ENCODE measurements around the gene PDE6C. TPM values are rescaled to one million over a fixed set of nuclear protein-coding genes. Genes with fewer than 3 reads are reported as not detected.

The PDE6C gene
- total RNA-seq, 1 experiment from 2014 or later: not detected

DNA sequence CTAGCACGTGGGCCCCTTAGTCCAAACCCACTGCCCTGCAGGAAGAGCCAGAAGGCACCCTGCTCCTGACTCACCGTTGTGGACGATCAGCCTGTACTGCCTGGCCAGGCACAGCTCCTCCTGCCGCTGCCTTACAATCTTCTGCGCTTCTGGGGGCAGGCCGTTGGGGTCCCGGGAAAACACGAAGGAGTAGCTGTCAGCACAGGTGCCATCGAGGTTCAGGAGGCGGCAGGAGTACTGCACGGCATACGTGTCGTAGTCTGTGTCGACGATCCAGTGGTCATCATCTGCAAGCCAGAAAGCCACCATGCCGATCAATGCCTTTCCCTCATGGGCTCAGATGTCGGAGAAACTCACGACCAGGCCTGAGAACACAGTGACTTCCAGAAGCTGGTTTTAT is 18.6 kb upstream of the PDE6C start:
- no peak for DNase-seq (ENCODE audit: low spot score)

DNA sequence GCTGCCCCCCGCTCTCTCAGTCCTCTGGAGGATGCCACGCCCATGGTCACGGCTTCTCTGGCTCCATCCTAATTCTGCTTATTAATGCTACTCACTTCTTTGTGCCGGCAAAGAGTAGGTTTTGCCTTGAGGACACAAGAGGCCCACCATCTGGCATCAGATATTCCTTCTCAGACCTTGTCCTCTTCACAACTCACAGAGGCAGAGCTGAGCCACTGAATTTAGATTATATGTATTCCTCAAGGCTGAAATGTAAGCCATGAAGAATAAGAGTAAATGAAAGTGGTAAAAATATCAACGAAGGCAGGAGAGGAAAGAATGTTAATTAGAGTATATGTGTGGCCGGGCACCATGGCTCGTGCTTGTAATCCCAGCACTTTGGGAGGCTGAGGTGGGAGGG is 17.8 kb upstream of the PDE6C start:
- DNase-seq (ENCODE audit: low spot score): no peak

DNA sequence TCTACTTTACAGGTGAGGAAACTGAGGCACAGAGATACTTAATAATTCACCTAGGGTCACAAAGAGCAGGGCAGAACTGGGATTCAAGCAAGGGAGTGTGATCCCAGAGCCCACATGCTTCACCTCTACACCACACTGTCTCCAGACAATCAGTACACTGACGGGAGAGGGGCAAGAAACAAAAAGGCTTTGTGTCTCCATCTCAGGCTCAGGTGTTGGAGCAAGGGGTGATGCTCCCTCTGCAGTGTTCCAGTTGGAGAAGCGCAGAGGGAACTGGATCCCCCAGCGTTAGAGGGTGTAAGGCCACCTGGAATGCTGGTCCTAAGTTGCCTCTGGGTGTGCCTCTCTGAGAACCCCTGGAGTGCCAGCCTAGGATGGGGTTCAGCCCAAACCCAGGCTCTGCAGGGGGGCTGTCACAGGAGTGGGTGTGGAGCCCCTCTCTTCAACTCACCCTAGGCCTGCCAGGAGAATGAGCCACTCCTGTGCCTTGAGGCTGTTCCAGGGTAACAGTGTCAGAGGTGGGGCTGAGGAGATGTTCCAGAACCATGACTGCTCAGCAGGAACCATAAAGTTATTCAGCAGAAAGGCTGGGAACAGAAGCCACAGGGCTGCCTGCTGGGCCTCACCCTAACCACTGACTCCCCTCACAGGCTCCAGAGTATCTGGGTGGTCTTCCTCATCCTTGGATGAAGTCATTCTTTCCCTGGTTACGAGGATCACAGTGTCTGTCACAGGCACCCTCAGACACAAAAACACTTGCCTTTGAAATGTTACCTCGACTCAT is 16.8 kb upstream of the PDE6C start:
- DNase-seq (ENCODE audit: low spot score): no peak

DNA sequence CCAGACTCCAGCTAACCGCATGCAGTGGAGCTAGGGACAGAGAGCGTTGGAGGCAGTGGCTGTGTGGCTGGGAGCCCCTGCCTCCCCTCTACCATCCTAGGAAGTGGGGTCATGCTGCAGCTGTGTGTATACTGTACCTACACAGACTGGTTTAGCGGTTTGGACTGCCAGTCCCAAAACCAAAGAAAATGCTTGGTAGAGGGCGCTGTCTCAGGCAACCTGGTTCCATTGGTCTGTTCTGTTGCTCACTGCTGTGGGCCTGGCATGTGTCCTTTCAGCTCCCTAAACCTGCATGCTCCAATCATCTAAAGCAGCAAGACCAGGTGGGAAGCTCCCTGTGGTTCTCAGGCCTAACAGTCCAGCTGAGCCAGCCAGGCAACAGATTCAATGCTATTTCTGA is 15.8 kb upstream of the PDE6C start:
- no peak for DNase-seq (ENCODE audit: low spot score)

DNA sequence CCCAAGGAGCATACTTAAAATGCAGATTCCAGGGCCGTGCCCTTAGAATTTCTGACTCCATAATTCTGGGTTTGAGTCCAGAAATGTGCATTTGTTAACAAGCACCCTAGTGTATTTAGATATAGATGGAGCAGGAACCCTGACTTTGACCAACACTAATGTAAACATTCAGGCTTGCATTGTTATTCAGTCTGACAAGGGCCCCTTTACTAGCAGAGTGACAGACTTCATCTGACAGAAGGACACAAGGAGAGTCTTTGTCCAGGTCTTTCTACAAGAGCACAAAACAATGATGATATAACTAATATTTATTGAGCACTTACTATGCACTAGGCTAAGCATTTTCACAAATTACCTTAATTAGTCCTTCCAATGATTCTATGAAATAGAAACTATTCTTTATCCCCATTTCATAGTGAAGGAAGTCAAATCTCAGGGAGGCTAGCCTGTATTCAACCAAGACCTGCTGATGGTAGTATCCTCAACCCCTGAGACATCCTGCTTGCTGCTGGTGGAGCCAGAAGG is 15.2 kb upstream of the PDE6C start:
- no peak for DNase-seq (ENCODE audit: low spot score)

DNA sequence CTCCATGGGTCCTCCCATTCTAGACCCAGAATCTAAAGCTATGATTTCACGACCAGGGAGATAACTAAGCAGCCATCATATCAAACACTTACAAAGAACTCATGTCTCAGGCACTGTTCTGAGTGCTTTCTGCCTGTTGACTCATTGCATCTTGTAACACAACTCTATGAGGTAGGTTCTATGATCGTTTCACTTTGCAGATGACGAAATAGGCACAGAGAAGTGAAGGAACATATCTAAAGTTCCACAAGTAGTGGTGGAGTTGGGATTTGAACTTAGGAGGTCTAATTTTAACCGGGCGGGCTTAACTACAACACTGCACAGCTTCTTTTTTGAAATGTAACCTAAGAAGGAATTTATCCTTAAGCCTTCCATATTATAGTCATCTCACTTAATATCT is 14.2 kb upstream of the PDE6C start:
- no peak for DNase-seq (ENCODE audit: low spot score)

DNA sequence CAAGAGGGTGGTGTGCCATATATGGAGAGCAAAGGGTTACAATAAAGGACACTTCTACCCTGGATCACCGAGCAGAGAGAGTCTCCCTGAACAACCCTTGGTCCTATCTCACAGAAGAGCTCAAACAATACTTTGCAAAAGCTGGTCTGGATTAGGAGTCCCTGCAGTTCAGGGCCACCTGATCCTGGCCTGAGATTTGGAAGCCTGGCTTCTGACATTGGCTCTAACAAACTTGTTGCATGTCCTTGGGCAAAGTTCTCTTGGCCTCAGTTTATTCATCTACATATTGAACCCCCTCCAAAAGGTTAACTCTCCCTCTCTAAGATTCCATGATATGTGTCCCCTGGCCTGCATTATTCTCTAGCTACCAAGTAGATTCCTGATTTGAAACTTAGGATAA is 13.0 kb upstream of the PDE6C start:
- DNase-seq (ENCODE audit: low spot score): no peak

DNA sequence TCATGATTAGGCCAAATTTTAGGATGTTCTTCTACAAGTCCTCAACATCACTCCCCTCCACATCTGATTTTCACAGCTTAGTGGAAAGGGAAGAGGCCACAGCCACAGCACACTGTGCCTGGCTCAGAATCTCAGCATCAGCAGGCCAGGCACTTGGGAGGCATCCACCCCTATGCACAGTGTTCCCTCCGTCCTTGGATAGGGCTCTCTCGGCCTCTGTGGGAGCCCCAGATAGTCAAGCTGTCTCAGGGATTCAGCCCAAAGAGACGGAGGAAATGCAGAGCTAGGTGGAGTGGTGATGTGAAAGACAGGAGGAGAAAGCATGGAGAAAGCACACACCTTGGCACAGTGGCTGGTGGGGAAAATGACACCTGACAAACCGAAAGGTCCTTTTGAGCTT is 12.6 kb upstream of the PDE6C start:
- DNase-seq (ENCODE audit: low spot score): no peak

DNA sequence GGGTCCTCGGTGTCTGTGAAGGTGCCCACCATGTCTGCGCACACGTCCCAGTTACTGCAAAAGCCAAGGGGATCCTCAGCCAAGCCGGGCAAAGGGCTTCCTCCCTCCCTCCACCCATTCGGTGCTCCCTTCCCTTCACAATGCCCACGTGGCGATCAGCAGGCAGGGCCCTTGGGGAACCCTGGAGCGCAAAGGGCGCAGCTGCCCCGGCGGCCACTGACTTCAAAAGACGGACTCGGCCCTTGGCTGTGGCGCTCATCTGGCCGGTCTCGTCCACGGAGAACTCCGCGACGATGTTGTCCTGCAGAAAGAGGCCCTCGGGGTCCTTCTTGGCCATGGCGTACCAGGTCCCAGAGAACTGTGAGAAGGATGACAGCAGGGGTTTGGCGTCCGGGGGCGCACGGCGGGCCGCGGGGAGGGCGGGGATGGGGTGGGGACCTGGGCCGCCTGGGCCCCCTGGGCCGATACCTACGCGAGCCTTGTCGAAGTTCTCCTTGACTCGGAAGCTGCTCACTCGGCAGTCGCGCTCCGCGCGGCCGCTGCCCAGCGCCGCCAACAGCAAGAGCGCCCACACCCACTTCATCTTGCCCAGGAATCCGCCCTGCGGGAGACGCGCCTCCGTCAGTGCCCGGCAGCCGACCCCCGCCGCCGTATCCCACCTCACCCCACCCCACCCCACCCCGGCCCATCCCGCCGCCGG is 11.7 kb upstream of the PDE6C start:
- DNase-seq (ENCODE audit: low spot score): no peak

DNA sequence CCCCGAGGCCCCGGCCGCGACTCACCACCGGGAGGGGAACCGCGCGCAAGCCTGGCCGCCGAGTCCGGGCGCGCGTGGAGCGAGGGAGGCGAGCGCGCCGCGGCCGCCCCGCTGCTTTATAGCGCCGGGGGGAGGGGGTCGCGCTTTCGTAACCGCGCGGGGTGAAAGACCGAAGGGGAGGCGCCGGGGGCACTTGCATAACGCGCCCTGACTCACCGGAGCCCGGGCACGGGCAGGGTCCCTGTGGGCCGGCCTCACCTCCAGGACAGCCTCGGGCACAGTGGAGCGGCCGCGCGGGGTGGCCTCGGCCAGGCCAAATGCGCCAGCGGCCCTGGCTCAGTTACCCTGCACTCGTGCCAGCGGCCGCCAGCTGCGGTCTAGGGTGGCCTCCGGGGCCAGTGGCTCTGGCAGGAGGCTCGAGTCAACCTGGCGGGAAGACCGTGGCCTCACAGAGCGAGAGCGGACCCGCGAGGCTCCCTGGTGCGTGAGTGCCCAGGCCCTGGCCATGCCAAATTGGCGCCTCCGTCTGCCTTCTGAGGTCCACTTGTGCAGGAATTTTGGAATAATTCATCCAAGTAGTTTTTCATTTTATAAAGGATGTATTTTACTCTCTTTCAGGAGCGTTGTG is 11.1 kb upstream of the PDE6C start, which contains the start of gene RBP4:
RBP4 (minus strand) TSS at position 90 of the 628 bp plus-strand sequence. CDS start 207 bp downstream, outside the sequence.
- DNase-seq (ENCODE audit: low spot score): no peak

DNA sequence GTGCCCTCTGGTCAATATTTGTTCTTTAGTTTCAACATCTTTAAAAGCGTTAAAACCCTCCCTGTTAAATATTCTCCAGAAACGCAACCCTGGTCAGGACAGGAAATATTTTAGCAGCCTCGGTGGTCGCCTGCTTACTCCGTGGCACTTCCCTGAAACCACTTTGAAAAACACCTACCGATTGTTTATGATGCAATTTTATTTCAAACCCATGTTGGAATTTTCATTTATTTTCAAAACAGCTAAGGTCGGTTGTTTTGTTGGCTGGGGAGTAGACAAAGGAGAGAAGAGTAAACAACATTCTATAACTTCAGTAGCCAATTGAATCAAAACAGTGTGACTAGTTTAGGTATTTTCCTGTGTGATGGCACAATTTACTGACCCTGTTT is 10.6 kb upstream of the PDE6C start:
- no peak for DNase-seq (ENCODE audit: low spot score)

DNA sequence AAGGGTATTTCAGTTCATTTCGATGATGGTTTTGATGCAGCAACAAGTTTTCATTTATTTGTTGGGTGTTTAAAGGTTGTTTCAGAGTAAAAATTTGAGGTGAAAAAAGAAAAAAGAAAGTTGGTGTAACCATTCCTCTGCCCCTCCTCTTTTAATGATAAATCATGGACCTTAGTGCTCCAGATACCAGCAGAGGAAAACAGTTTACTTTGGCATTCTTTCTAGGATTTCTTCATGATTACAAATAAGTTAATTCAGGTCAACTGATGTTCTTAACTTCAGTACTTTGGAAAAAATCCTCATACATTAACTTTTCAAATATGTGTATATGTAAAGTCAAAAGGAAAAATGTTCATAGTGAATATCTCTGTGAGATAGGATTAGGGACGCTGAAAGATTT is 9.3 kb upstream of the PDE6C start:
- no peak for DNase-seq (ENCODE audit: low spot score)

DNA sequence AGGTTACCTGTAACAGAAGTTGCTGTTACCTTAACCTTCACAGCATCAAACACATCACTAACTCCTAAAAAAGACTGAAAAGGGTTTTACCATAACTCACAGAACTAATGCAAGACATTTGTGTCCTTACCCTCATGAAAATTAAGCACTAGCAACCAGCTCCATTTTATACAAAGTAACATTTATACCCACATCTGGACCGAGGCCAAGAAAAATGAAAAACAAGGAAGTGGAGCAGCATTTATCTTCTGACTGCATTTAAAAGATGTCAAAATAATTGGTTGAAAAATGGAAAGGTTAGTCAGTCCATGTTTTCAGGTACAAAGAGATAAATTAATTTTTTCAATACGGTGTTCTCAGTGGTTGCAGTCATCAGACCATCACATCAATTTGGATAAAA is 8.2 kb upstream of the PDE6C start:
- no peak for DNase-seq (ENCODE audit: low spot score)

DNA sequence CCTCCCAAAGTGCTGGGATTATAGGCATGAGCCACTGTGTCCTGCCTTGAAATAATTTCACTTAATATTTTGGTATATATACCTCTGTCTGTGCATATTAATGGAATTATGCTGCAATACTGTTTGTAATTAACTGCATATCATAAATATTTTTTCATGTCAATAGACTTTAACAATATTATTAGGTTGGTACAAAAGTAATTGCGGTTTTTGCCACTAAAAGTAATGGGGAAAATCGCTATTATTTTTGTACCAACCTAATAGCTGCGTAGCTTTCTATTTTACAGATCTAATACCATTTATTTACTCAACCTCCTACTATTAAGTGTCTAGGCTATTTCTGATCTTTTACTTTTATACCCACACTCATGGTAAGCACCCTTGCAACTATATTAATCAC is 3.9 kb upstream of the PDE6C start:
- DNase-seq (ENCODE audit: low spot score): no peak

DNA sequence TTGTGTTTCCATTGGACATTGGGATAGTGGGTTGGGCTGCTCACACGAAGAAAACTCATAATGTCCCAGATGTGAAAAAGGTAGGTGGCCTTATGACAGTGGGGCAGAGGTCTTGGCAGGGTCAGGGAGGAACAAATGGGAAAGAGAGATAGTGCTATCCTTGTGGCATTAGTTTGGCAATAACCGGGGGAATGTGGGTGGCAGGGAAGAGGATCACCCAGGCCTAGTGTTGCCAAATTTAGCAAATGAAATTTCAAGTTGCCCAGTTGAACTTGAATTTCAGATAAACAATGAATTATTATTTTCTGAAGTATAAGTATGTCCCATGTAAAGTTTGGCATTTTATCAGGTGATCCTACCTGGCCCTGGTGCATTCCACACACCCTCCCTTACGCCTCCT is 789 bp downstream of the PDE6C start:
- no peak for DNase-seq (ENCODE audit: low spot score)

DNA sequence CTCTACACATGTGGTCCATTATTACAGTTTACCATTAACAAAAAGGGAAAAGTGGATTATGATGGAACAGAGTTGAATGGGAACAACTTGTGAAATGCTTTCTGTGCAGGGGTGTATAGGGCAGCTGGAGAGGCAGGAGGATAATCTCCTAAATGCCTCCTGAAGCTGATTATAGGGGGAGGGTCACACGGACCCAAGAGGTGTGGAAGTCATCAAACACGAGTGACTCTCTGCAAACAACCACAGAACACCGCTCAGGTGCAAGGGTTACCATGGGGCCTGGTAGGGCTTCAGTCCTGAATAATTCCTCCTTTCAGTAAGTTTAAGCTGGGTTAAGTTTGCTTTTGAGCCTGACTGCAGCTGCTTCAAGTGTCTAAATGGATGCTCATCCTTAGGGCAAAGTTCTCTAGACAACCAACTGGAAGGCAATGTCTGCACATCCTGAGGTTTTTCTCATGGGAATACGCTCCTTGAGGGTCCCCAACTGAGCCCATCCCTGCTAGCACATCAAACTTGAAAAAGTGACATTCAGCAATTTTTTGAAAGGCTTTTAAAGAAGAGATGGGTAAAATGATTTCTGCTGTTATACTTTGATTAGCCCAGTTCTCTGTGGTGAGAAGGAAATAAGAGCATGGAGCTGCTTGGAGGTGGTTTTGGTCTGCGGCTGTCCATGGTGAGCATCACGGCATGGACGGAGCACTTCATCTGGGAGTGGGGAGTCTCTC is 1.9 kb downstream of the PDE6C start:
- DNase-seq (ENCODE audit: low spot score): no peak

DNA sequence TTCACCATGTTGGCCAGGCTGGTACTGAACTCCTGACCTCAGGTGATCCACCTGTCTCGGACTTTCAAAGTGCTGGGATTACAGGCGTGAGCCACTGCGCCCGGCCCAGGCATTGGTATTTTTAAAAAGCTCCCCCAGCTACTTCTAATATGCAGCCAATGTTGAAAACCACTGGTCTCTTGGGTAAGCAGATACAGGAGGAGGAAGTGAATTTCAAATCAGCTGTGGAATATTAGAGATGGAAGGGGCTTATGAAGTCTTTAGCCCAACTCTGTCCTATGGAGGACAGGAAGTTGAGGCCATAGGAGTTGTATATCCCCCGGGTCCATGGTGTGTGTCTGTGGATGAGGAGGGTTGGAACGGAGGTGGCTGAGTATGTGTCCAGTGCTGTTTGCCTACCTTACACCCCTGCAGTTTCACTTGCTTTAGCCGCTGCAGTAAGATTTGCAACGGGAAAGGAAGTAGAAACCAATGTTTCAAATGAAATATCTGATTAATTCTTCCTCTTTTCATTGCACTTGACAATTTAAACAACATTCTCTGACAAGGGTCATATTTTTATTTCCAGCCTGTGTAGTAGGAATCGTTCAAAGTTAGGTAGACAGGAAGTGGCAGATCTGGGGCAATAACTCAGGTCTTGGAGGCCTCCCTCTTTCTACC is 3.4 kb downstream of the PDE6C start:
- DNase-seq (ENCODE audit: low spot score): no peak

DNA sequence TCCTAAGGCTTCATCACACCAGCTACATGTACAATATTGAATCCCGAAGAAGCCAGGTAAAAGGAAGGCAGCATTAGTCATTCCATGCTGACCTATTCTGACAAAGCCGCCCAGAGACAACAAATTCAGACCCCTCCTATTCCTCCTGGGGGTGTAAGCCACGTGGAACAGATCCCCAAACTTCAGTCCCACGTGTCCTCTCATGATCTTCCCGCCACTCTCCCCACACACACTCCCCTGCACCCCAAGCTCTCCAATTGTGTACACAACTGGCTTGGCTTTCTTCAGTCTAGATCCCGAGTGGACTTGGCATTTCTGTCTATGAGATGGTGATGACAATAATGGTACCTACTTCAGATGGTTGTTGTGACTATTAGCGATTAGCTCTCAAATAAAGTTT is 8.6 kb downstream of the PDE6C start:
- no peak for DNase-seq (ENCODE audit: low spot score)

DNA sequence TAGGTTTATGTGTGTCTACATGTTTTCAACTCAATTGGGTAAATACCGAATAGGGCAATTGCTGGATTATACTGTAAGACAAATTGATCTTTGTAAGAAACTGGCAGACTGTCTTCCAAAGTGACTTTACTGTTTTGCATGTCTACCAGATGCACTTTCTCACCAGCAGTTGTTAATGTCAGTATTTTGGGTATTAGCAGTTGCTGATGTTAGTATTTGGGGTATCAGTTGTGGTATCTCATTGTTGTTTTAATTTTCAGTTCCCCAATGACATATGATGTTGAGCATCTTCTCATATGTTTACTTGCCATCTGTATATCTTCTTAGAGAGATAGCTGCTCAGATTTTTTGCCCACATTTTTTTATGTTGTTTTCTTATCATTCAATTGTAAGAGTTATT is 10.6 kb downstream of the PDE6C start:
- no peak for DNase-seq (ENCODE audit: low spot score)

DNA sequence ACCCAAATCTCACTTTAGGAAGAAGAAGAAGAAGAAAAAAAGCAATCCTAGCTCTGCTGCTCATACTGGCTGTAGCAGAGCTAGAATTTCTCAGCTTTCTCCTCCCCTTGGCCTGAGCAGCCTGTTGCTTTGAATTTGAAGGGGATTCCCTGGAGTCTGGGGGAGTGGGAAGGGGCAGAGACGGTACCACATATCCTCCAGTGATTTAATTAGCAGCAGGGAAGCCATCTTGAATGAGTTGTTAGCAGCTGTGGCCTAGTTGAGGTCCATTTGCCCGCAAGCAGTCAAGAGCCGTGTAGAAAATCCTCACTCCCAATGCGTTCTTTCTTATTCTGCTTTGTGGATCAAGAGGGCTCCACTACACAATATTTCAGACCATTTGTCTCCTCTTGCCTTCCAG is 16.5 kb downstream of the PDE6C start:
- no peak for DNase-seq (ENCODE audit: low spot score)

DNA sequence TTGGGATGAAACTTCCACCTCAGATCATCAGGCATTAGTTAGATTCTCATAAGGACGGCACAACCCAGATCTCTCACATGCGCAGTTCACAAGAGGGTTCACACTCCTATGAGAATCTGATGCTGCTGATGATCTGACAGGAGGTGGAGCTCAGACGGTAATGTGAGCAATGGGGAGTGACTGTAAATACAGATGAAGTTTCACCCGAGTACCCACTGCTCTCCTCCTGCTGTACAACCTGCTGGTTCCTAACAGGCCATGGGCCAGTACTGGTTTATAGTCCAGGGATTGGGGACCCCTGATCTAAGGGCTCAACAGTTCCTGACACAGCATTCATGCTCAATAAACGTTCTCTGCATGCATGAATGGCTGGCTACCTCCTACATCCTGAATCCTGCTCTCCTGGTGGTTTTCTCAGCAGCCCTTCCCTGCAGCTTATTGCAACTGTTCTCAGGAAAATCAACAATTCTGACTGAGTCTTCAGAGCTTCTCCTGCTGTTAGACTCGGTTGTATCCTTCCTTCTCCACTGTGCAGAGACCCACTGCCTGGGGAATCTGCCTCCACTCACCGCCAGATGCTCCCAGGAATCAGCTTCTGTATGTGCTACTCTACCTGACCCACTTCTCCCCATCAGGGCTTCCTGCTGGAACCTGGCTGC is 17.4 kb downstream of the PDE6C start:
- no peak for DNase-seq (ENCODE audit: low spot score)

All from HT-29 (cell line).